ENCODE measurements around the gene LYSMD4. TPM values are rescaled to one million over a fixed set of nuclear protein-coding genes. Genes with fewer than 3 reads are reported as not detected.
A peak's percentile ranks its signal among the peaks of the same experiment; 100 is the strongest.

The LYSMD4 gene
- total and polyA plus RNA-seq, 10 of the 15 experiments (the other 5 are each of a cell fraction or from before 2014, with no cell fraction given): 1.8 to 5.8 (median 3.9) TPM

DNA sequence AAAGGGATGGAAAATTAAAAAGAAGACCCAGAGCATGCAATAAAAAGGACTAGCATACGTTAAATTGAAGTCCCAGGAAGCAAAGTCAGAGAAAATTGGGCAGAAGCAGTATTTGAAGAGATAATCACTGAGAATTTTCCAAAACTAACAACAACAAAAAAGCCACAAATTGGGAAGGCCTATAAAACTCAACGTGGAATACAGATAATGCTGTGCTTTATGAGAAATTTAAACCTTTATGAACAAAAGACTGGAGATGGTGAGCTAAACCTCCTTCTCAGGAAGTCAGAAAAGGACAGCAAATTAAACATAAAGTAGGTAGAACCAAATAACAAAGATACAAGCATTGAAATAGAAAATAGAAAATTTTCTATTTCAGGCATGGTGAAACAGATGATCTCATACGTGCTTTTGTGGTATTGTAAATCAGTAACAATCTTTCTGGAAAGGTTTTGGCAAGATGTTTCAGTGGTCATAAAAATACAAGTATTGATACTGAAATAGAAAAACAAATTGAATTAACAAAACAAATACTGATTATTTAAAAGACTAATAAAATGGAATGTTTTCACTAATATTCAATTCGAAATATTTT is 55.6 kb downstream of the LYSMD4 start (continued):
- TF ChIP-seq PRDM15 (CRISPR knock-in tag; IDR thresholded peaks at IDR 0.05) (no peak), ZBTB4 (CRISPR knock-in tag; IDR thresholded peaks at IDR 0.05) (no peak)
- TF ChIP-seq, protein P1, sequence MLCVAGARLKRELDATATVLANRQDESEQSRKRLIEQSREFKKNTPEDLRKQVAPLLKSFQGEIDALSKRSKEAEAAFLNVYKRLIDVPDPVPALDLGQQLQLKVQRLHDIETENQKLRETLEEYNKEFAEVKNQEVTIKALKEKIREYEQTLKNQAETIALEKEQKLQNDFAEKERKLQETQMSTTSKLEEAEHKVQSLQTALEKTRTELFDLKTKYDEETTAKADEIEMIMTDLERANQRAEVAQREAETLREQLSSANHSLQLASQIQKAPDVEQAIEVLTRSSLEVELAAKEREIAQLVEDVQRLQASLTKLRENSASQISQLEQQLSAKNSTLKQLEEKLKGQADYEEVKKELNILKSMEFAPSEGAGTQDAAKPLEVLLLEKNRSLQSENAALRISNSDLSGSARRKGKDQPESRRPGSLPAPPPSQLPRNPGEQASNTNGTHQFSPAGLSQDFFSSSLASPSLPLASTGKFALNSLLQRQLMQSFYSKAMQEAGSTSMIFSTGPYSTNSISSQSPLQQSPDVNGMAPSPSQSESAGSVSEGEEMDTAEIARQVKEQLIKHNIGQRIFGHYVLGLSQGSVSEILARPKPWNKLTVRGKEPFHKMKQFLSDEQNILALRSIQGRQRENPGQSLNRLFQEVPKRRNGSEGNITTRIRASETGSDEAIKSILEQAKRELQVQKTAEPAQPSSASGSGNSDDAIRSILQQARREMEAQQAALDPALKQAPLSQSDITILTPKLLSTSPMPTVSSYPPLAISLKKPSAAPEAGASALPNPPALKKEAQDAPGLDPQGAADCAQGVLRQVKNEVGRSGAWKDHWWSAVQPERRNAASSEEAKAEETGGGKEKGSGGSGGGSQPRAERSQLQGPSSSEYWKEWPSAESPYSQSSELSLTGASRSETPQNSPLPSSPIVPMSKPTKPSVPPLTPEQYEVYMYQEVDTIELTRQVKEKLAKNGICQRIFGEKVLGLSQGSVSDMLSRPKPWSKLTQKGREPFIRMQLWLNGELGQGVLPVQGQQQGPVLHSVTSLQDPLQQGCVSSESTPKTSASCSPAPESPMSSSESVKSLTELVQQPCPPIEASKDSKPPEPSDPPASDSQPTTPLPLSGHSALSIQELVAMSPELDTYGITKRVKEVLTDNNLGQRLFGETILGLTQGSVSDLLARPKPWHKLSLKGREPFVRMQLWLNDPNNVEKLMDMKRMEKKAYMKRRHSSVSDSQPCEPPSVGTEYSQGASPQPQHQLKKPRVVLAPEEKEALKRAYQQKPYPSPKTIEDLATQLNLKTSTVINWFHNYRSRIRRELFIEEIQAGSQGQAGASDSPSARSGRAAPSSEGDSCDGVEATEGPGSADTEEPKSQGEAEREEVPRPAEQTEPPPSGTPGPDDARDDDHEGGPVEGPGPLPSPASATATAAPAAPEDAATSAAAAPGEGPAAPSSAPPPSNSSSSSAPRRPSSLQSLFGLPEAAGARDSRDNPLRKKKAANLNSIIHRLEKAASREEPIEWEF (IDR thresholded peaks at IDR 0.05; ENCODE audit: insufficient replicate concordance, low read depth, low read length): peak; percentile 52

Small RNA genes lying within 50 kb of the gene (small RNA-seq; reads per million reads assigned to genes)
- not detected for gene RF00019

Other genes with a start within 250 kb of the LYSMD4 start
- 35.1 and 39.5 TPM in 2 replicates for gene MEF2A, start 167.5 kb downstream of the LYSMD4 start, total RNA-seq (2014; rRNA removed)
- 36.6 and 38.5 TPM in 2 replicates for gene MEF2A, start 167.5 kb downstream of the LYSMD4 start, total RNA-seq (2014; rRNA removed; fragmentation: Illumina TruSeq; extraction: Trizol)
- gene MEF2A, start 167.5 kb downstream of the LYSMD4 start, total RNA-seq (2021): 41.0 and 46.7 TPM in 2 replicates
- gene MEF2A, start 167.5 kb downstream of the LYSMD4 start, polyA plus RNA-seq (2011; rRNA removed): 43.2 and 50.5 TPM in 2 replicates
- 38.9 and 49.5 TPM in 2 replicates for gene MEF2A, start 167.5 kb downstream of the LYSMD4 start, polyA plus RNA-seq (2014; fragmentation: Illumina TruSeq; extraction: Trizol)
- 1 to 10 TPM; 7.2 to 7.9 TPM for gene MEF2A, start 167.5 kb downstream of the LYSMD4 start, polyA plus RNA-seq (2014; fragmentation: Nextera tagmentation; extraction: Ambion mirVana)
- 37.1 and 45.7 TPM in 2 replicates for gene MEF2A, start 167.5 kb downstream of the LYSMD4 start, polyA plus RNA-seq (2014; rRNA removed)
- gene MEF2A, start 167.5 kb downstream of the LYSMD4 start, polyA plus RNA-seq (2016; fragmentation: Nextera tagmentation; extraction: Ambion mirVana): 10 to 100 TPM; 30.2 to 33.3 TPM